ENCODE data around the gene PLXNA4. TPM values are rescaled to one million over a fixed set of nuclear protein-coding genes. Genes with fewer than 3 reads are reported as not detected.

PLXNA4 gene
- total RNA-seq, 1 experiment from 2014 or later = 1.0 TPM

GRCh38 chr7:132228240-132228639 lies 348.0 kb downstream of the PLXNA4 start:
- H3K4me3 ChIP-seq = no peak overlapping the region
- TF ChIP-seq EZH2 (IDR thresholded peaks at IDR 0.05; ENCODE audit: low read depth) = no peak
- TF ChIP-seq CTCF (conservative IDR thresholded peaks at IDR 0.05) = no peak
- H2AFZ ChIP-seq = no peak overlapping the region
- POLR2A ChIA-PET (ENCODE audit: unreplicated experiment) = no interaction called here
- H3K4me2 ChIP-seq = no peak overlapping the region
- no TSS peak for BruUV-seq (replicated peaks)
- CTCF ChIA-PET = no interaction called here
- H3K79me2 ChIP-seq (ENCODE audit: low read depth) = no peaks in the 10 kb centered on the region
- no peaks in the 10 kb centered on the region for H3F3A ChIP-seq (ENCODE audit: insufficient read depth, low read depth)
- H3K27ac ChIP-seq = no peak overlapping the region
- no peaks in the 10 kb centered on the region for H3K4me1 ChIP-seq (replicated peaks; ENCODE audit: insufficient read depth)
- H3K27me3 ChIP-seq (ENCODE audit: insufficient read depth, low read depth) = peaks cover 98% of the 10 kb centered on the region
- no peaks in the 10 kb centered on the region for H3K36me3 ChIP-seq (ENCODE audit: low read depth)
- no peak for DNase-seq
- H4K20me1 ChIP-seq (ENCODE audit: insufficient read depth) = no peaks in the 10 kb centered on the region
- H3K9me2 ChIP-seq (ENCODE audit: insufficient read depth) = no peaks in the 10 kb centered on the region
- H3K9me3 ChIP-seq (ENCODE audit: insufficient read depth, low read depth) = no peaks in the 10 kb centered on the region
- intact Hi-C loops (cut with micrococcal nuclease; ENCODE audit: unreplicated experiment) = no loop called here

DNA sequence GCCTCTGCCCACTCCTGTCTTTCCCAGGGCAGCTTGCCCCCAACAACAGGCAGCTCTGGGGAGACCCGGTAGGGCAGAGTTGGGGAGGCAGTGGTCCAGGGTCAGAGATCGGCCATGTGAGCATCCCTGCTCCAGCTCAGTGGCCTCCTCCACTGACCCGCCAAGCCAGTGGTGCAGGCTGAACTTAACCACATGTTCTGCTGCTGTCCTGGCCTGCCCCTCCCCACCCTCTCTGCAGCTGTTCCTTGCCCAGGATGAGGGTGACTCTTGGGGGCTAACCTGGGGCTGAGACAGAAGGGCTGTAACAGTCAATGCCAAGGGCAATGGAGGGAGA lies 349.3 kb downstream of the PLXNA4 start:
- no peaks in the 10 kb centered on the region for H3K79me2 ChIP-seq (ENCODE audit: low read depth)
- intact Hi-C loops (cut with micrococcal nuclease; ENCODE audit: unreplicated experiment) = no loop called here
- H3K4me3 ChIP-seq = no peak overlapping the region
- H3K9me3 ChIP-seq (ENCODE audit: insufficient read depth, low read depth) = no peaks in the 10 kb centered on the region
- no peaks in the 10 kb centered on the region for H3K4me1 ChIP-seq (replicated peaks; ENCODE audit: insufficient read depth)
- H4K20me1 ChIP-seq (ENCODE audit: insufficient read depth) = no peaks in the 10 kb centered on the region
- no peak overlapping the region for H3K4me2 ChIP-seq
- H3K27ac ChIP-seq = no peak overlapping the region
- no peak overlapping the region for H2AFZ ChIP-seq
- no peaks in the 10 kb centered on the region for H3F3A ChIP-seq (ENCODE audit: insufficient read depth, low read depth)
- CTCF ChIA-PET = no interaction called here
- peaks cover 96% of the 10 kb centered on the region for H3K27me3 ChIP-seq (ENCODE audit: insufficient read depth, low read depth)
- no peak for DNase-seq
- TF ChIP-seq CTCF (conservative IDR thresholded peaks at IDR 0.05) (no peak), EZH2 (IDR thresholded peaks at IDR 0.05; ENCODE audit: low read depth) (no peak)
- POLR2A ChIA-PET (ENCODE audit: unreplicated experiment) = no interaction called here
- no TSS peak for BruUV-seq (replicated peaks)
- no peaks in the 10 kb centered on the region for H3K36me3 ChIP-seq (ENCODE audit: low read depth)
- no peaks in the 10 kb centered on the region for H3K9me2 ChIP-seq (ENCODE audit: insufficient read depth)

GRCh38 chr7:132226046-132226956 lies 350.0 kb downstream of the PLXNA4 start:
- TF ChIP-seq CTCF (conservative IDR thresholded peaks at IDR 0.05) = no peak
- no peak for TF ChIP-seq EZH2 (IDR thresholded peaks at IDR 0.05; ENCODE audit: low read depth)
- intact Hi-C loops (cut with micrococcal nuclease; ENCODE audit: unreplicated experiment) = no loop called here
- POLR2A ChIA-PET (ENCODE audit: unreplicated experiment) = no interaction called here

More at GRCh38 chr7:132226046-132226956, 350.0 kb downstream of the PLXNA4 start:
- no peak overlapping the region for H2AFZ ChIP-seq
- no peaks in the 10 kb centered on the region for H4K20me1 ChIP-seq (ENCODE audit: insufficient read depth)
- no peak overlapping the region for H3K27ac ChIP-seq
- H3K27me3 ChIP-seq (ENCODE audit: insufficient read depth, low read depth) = peaks cover 95% of the 10 kb centered on the region
- no peaks in the 10 kb centered on the region for H3F3A ChIP-seq (ENCODE audit: insufficient read depth, low read depth)
- H3K9me3 ChIP-seq (ENCODE audit: insufficient read depth, low read depth) = no peaks in the 10 kb centered on the region
- no peak for DNase-seq
- no peaks in the 10 kb centered on the region for H3K36me3 ChIP-seq (ENCODE audit: low read depth)
- no TSS peak for BruUV-seq (replicated peaks)
- H3K4me3 ChIP-seq = no peak overlapping the region
- no peak overlapping the region for H3K4me2 ChIP-seq
- CTCF ChIA-PET = no interaction called here
- no peaks in the 10 kb centered on the region for H3K9me2 ChIP-seq (ENCODE audit: insufficient read depth)
- no peaks in the 10 kb centered on the region for H3K79me2 ChIP-seq (ENCODE audit: low read depth)
- H3K4me1 ChIP-seq (replicated peaks; ENCODE audit: insufficient read depth) = no peaks in the 10 kb centered on the region

Data from PC-9 (cell line).